CD4-positive, alpha-beta T cell treated with Interleukin-12 subunit alpha and Interleukin-12 subunit beta, for 1 hour (primary cell): ENCODE measurements around the gene GALK2.
"Not testable (repeated sequence)": the region's sequence is repeated elsewhere in the genome, so short reads cannot be mapped to it uniquely, and the experiment has no call there.

Source experiments
- DNase-seq: peaks from one replicate; pipeline ENCODE4 v3.0.0-alpha.2; 2020

The GALK2 gene

GRCh38 chr15:49168016-49168415 is 2.0 kb upstream of the GALK2 start:
- no peak for DNase-seq

GRCh38 chr15:49171790-49172189 is 1.7 kb downstream of the GALK2 start:
- DNase-seq, result no peak

GRCh38 chr15:49174902-49175301 is 4.9 kb downstream of the GALK2 start:
- DNase-seq, result no peak

GRCh38 chr15:49175582-49176397 is 5.7 kb downstream of the GALK2 start:
- DNase-seq, result not testable (repeated sequence)

GRCh38 chr15:49178497-49178896 is 8.4 kb downstream of the GALK2 start:
- no peak for DNase-seq

GRCh38 chr15:49179433-49180190 is 9.6 kb downstream of the GALK2 start:
- DNase-seq, result no peak

GRCh38 chr15:49182128-49182527 is 12.1 kb downstream of the GALK2 start:
- no peak for DNase-seq

GRCh38 chr15:49183741-49184140 is 13.7 kb downstream of the GALK2 start:
- DNase-seq, result not testable (repeated sequence)

- DNase-seq, result no peak
These were observed 15.4 kb downstream of the GALK2 start for GRCh38 chr15:49185473-49185872.

GRCh38 chr15:49187549-49188245 is 17.6 kb downstream of the GALK2 start:
- no peak for DNase-seq

GRCh38 chr15:49188933-49189332 is 18.9 kb downstream of the GALK2 start:
- DNase-seq, result no peak

GRCh38 chr15:49189631-49190030 is 19.6 kb downstream of the GALK2 start:
- DNase-seq, result no peak

- no peak for DNase-seq
These were observed 20.5 kb downstream of the GALK2 start for GRCh38 chr15:49190586-49190985.

GRCh38 chr15:49191892-49192291 is 21.8 kb downstream of the GALK2 start:
- DNase-seq, result no peak

- DNase-seq, result no peak
These were observed 26.8 kb downstream of the GALK2 start for GRCh38 chr15:49196856-49197255.

- no peak for DNase-seq
These were observed 29.6 kb downstream of the GALK2 start for GRCh38 chr15:49199666-49200065.

- DNase-seq, result no peak
These were observed 30.3 kb downstream of the GALK2 start for GRCh38 chr15:49200347-49200746.

GRCh38 chr15:49208102-49208501 is 38.1 kb downstream of the GALK2 start:
- not testable (repeated sequence) for DNase-seq

- DNase-seq, result no peak
These were observed 42.9 kb downstream of the GALK2 start for GRCh38 chr15:49212897-49213296.

GRCh38 chr15:49215768-49216739 is 46.0 kb downstream of the GALK2 start:
- DNase-seq, result no peak

- no peak for DNase-seq
These were observed 53.7 kb downstream of the GALK2 start for GRCh38 chr15:49223536-49224274.
